ENCODE measurements around the gene LILRA2. TPM values are rescaled to one million over a fixed set of nuclear protein-coding genes. Genes with fewer than 3 reads are reported as not detected.

The LILRA2 gene
- not detected for total RNA-seq

- no peak within 1 kb of the TSS for H3K27ac Mint-ChIP-seq
- H3K36me3 Mint-ChIP-seq (ENCODE audit: low read depth), result no peaks in the 10 kb centered on the region
- H3K9me3 Mint-ChIP-seq, result no peaks in the 10 kb centered on the region
- ChIA-PET POLR2A (no interaction called here), CTCF (no interaction called here)
- no peak for DNase-seq
- no peak within 1 kb of the TSS for H3K4me3 Mint-ChIP-seq
- peaks cover 14% of the 10 kb centered on the region for H3K4me1 Mint-ChIP-seq
- H3K27me3 Mint-ChIP-seq, result peaks cover 23% of the 10 kb centered on the region
These were observed at the start of gene LILRA2 for GRCh38 chr19:54573330-54573872. LILRA2 (plus strand) TSS chr19:54573790; CDS start chr19:54573879, 89 bp downstream.

- ChIA-PET CTCF (no interaction called here), POLR2A (no interaction called here)
- Mint-ChIP-seq H3K4me1 (peaks cover 43% of the 10 kb centered on the region), H3K27ac (no peak overlapping the region), H3K36me3 (ENCODE audit: low read depth) (no peaks in the 10 kb centered on the region), H3K4me3 (no peak overlapping the region), H3K9me3 (peaks cover 2% of the 10 kb centered on the region), H3K27me3 (peaks cover 34% of the 10 kb centered on the region)
- DNase-seq, result no peak
These were observed 48.0 kb upstream of the LILRA2 start for GRCh38 chr19:54525636-54526035.

GRCh38 chr19:54526972-54527371 lies 46.6 kb upstream of the LILRA2 start:
- no peaks in the 10 kb centered on the region for H3K36me3 Mint-ChIP-seq (ENCODE audit: low read depth)
- peaks cover 2% of the 10 kb centered on the region for H3K9me3 Mint-ChIP-seq
- ChIA-PET CTCF (no interaction called here), POLR2A (no interaction called here)
- H3K4me3 Mint-ChIP-seq, result no peak overlapping the region
- H3K27me3 Mint-ChIP-seq, result peaks cover 44% of the 10 kb centered on the region
- no peak for DNase-seq
- no peak overlapping the region for H3K27ac Mint-ChIP-seq
- peaks cover 37% of the 10 kb centered on the region for H3K4me1 Mint-ChIP-seq

- Mint-ChIP-seq H3K4me3 (no peak overlapping the region), H3K27me3 (peaks cover 50% of the 10 kb centered on the region), H3K27ac (no peak overlapping the region), H3K36me3 (ENCODE audit: low read depth) (peaks cover 8% of the 10 kb centered on the region), H3K4me1 (peaks cover 43% of the 10 kb centered on the region), H3K9me3 (no peaks in the 10 kb centered on the region)
- DNase-seq, result no peak
- CTCF ChIA-PET, result no interaction called here
- POLR2A ChIA-PET, result no interaction called here
These were observed 42.7 kb upstream of the LILRA2 start for GRCh38 chr19:54530866-54531265.

GRCh38 chr19:54532528-54532927 lies 41.1 kb upstream of the LILRA2 start:
- peaks cover 11% of the 10 kb centered on the region for H3K36me3 Mint-ChIP-seq (ENCODE audit: low read depth)
- H3K27ac Mint-ChIP-seq, result peak overlapping the region; percentile 57
- peak; percentile 50 for DNase-seq

GRCh38 chr19:54533476-54533875 lies 40.1 kb upstream of the LILRA2 start:
- peak overlapping the region; percentile 61 for H3K4me3 Mint-ChIP-seq
- no peaks in the 10 kb centered on the region for H3K9me3 Mint-ChIP-seq

More at GRCh38 chr19:54532528-54532927, 41.1 kb upstream of the LILRA2 start:
- ChIA-PET POLR2A (interaction anchor here (0.6 to 1.3 kb wide), 4 partner anchors 9 to 85 kb away, joined by 3 to 8 read pairs (median 4); no protein-coding TSS in a partner anchor), CTCF (interaction anchor here (0.6 to 0.9 kb wide), 3 partner anchors 14 to 1591 kb away, joined by 3 to 6 read pairs (median 4); no protein-coding TSS in a partner anchor)
- peaks cover 47% of the 10 kb centered on the region for H3K4me1 Mint-ChIP-seq
- peak overlapping the region; percentile 61 for H3K4me3 Mint-ChIP-seq
- no peaks in the 10 kb centered on the region for H3K9me3 Mint-ChIP-seq
- H3K27me3 Mint-ChIP-seq, result peaks cover 52% of the 10 kb centered on the region

GRCh38 chr19:54534156-54534555 lies 39.4 kb upstream of the LILRA2 start:
- Mint-ChIP-seq H3K36me3 (ENCODE audit: low read depth) (peaks cover 14% of the 10 kb centered on the region), H3K9me3 (no peaks in the 10 kb centered on the region), H3K4me3 (peak overlapping the region; percentile 61), H3K27me3 (peaks cover 48% of the 10 kb centered on the region), H3K27ac (no peak overlapping the region), H3K4me1 (peaks cover 41% of the 10 kb centered on the region)
- no peak for DNase-seq
- ChIA-PET POLR2A (no interaction called here), CTCF (no interaction called here)

More at GRCh38 chr19:54533476-54533875, 40.1 kb upstream of the LILRA2 start:
- ChIA-PET CTCF (no interaction called here), POLR2A (interaction anchor here (1.3 kb wide), 1 partner anchor 10 kb away, joined by 5 read pairs; no protein-coding TSS in a partner anchor)
- Mint-ChIP-seq H3K27me3 (peaks cover 52% of the 10 kb centered on the region), H3K36me3 (ENCODE audit: low read depth) (peaks cover 11% of the 10 kb centered on the region), H3K27ac (peak overlapping the region; percentile 57), H3K4me1 (peaks cover 47% of the 10 kb centered on the region)
- no peak for DNase-seq

- Mint-ChIP-seq H3K27me3 (peaks cover 42% of the 10 kb centered on the region), H3K4me3 (no peak overlapping the region), H3K4me1 (peaks cover 40% of the 10 kb centered on the region), H3K27ac (no peak overlapping the region), H3K9me3 (no peaks in the 10 kb centered on the region), H3K36me3 (ENCODE audit: low read depth) (peaks cover 16% of the 10 kb centered on the region)
- DNase-seq, result no peak
- POLR2A ChIA-PET, result no interaction called here
- CTCF ChIA-PET, result no interaction called here
These were observed 38.0 kb upstream of the LILRA2 start for GRCh38 chr19:54535601-54536000.

GRCh38 chr19:54536956-54537355 lies 36.6 kb upstream of the LILRA2 start:
- H3K36me3 Mint-ChIP-seq (ENCODE audit: low read depth), result peaks cover 20% of the 10 kb centered on the region
- no peak for DNase-seq
- POLR2A ChIA-PET, result no interaction called here
- H3K4me1 Mint-ChIP-seq, result peaks cover 43% of the 10 kb centered on the region
- H3K27me3 Mint-ChIP-seq, result peaks cover 35% of the 10 kb centered on the region
- no peak overlapping the region for H3K27ac Mint-ChIP-seq
- H3K4me3 Mint-ChIP-seq, result no peak overlapping the region
- CTCF ChIA-PET, result no interaction called here
- no peaks in the 10 kb centered on the region for H3K9me3 Mint-ChIP-seq

GRCh38 chr19:54541712-54542111 lies 31.9 kb upstream of the LILRA2 start:
- Mint-ChIP-seq H3K4me3 (no peak overlapping the region), H3K9me3 (peaks cover 5% of the 10 kb centered on the region), H3K27ac (peak overlapping the region; percentile 55), H3K4me1 (peaks cover 27% of the 10 kb centered on the region), H3K27me3 (peaks cover 22% of the 10 kb centered on the region), H3K36me3 (ENCODE audit: low read depth) (peaks cover 24% of the 10 kb centered on the region)
- DNase-seq, result no peak
- POLR2A ChIA-PET, result no interaction called here
- CTCF ChIA-PET, result no interaction called here

- H3K27me3 Mint-ChIP-seq, result peaks cover 19% of the 10 kb centered on the region
- POLR2A ChIA-PET, result no interaction called here
- no peak overlapping the region for H3K4me3 Mint-ChIP-seq
- peaks cover 14% of the 10 kb centered on the region for H3K4me1 Mint-ChIP-seq
- no peak for DNase-seq
- no peak overlapping the region for H3K27ac Mint-ChIP-seq
- CTCF ChIA-PET, result no interaction called here
- H3K9me3 Mint-ChIP-seq, result peaks cover 10% of the 10 kb centered on the region
- peaks cover 4% of the 10 kb centered on the region for H3K36me3 Mint-ChIP-seq (ENCODE audit: low read depth)
These were observed 24.8 kb upstream of the LILRA2 start for GRCh38 chr19:54548806-54549205.

GRCh38 chr19:54549224-54549623 lies 24.4 kb upstream of the LILRA2 start:
- H3K9me3 Mint-ChIP-seq, result peaks cover 8% of the 10 kb centered on the region
- CTCF ChIA-PET, result no interaction called here

GRCh38 chr19:54551293-54551692 lies 22.3 kb upstream of the LILRA2 start:
- peaks cover 6% of the 10 kb centered on the region for H3K9me3 Mint-ChIP-seq
- POLR2A ChIA-PET, result no interaction called here
- H3K27me3 Mint-ChIP-seq, result peaks cover 15% of the 10 kb centered on the region
- no peak overlapping the region for H3K27ac Mint-ChIP-seq
- CTCF ChIA-PET, result no interaction called here
- DNase-seq, result no peak
- no peaks in the 10 kb centered on the region for H3K36me3 Mint-ChIP-seq (ENCODE audit: low read depth)
- H3K4me1 Mint-ChIP-seq, result peaks cover 12% of the 10 kb centered on the region
- H3K4me3 Mint-ChIP-seq, result no peak overlapping the region

More at GRCh38 chr19:54549224-54549623, 24.4 kb upstream of the LILRA2 start:
- Mint-ChIP-seq H3K4me1 (peaks cover 13% of the 10 kb centered on the region), H3K27me3 (peaks cover 17% of the 10 kb centered on the region), H3K4me3 (no peak overlapping the region), H3K36me3 (ENCODE audit: low read depth) (peaks cover 2% of the 10 kb centered on the region), H3K27ac (no peak overlapping the region)
- DNase-seq, result no peak
- POLR2A ChIA-PET, result no interaction called here

All from activated CD4-positive, alpha-beta memory T cell treated with anti-CD3 and anti-CD28 coated beads, Interleukin-2, amount 10 ng/mL, durations not matched to agents 7 days and 5 days (primary cell).